Choroid plexus epithelial cell (primary cell): ENCODE data around the gene LDB2.
A peak's percentile ranks its signal among the peaks of the same experiment; 100 is the strongest.
"Not testable (repeated sequence)": the region's sequence is repeated elsewhere in the genome, so short reads cannot be mapped to it uniquely, and the experiment has no call there.

ENCODE experiments used
- DNase-seq: peaks from one replicate; pipeline ENCODE4 v3.0.0-alpha.2; 2010; ENCODE audit warnings: low read depth
- H3K4me3 ChIP-seq: 2 replicates; pipeline ENCODE4 v1.5.1; 2011; ENCODE audit warnings: low read depth, mild to moderate bottlenecking, control low read depth, low read length, moderate library complexity
- TF ChIP-seq, protein P1 (sequence below): conservative IDR thresholded peaks from 2 replicates; pipeline ENCODE4 v1.5.1; 2011; ENCODE audit warnings: low read depth, mild to moderate bottlenecking, control low read depth, inconsistent platforms, low read length, moderate library complexity

Gene LDB2

DNA sequence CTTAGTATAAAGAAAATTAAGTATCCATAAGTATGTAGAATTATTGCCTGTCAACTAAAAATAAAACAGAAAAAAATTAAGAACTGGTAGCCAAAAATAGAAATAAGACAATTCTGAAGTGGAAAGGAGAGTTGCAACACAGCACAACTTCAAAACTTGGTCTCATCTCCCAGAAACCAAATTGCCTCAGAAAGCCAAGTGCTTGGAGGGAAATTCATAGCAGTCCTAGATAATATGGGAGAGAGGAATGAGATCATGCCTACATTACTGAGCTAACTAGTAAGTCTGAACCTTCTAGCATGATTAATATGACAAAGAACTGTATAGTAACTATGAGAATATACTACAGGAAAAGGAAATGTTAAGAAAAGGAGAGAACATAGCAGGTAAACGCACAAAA is 256.5 kb downstream of the LDB2 start:
- peak; percentile 39 for DNase-seq
- H3K4me3 ChIP-seq = no peak overlapping the region
- TF ChIP-seq, protein P1, sequence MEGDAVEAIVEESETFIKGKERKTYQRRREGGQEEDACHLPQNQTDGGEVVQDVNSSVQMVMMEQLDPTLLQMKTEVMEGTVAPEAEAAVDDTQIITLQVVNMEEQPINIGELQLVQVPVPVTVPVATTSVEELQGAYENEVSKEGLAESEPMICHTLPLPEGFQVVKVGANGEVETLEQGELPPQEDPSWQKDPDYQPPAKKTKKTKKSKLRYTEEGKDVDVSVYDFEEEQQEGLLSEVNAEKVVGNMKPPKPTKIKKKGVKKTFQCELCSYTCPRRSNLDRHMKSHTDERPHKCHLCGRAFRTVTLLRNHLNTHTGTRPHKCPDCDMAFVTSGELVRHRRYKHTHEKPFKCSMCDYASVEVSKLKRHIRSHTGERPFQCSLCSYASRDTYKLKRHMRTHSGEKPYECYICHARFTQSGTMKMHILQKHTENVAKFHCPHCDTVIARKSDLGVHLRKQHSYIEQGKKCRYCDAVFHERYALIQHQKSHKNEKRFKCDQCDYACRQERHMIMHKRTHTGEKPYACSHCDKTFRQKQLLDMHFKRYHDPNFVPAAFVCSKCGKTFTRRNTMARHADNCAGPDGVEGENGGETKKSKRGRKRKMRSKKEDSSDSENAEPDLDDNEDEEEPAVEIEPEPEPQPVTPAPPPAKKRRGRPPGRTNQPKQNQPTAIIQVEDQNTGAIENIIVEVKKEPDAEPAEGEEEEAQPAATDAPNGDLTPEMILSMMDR = no peak

DNA sequence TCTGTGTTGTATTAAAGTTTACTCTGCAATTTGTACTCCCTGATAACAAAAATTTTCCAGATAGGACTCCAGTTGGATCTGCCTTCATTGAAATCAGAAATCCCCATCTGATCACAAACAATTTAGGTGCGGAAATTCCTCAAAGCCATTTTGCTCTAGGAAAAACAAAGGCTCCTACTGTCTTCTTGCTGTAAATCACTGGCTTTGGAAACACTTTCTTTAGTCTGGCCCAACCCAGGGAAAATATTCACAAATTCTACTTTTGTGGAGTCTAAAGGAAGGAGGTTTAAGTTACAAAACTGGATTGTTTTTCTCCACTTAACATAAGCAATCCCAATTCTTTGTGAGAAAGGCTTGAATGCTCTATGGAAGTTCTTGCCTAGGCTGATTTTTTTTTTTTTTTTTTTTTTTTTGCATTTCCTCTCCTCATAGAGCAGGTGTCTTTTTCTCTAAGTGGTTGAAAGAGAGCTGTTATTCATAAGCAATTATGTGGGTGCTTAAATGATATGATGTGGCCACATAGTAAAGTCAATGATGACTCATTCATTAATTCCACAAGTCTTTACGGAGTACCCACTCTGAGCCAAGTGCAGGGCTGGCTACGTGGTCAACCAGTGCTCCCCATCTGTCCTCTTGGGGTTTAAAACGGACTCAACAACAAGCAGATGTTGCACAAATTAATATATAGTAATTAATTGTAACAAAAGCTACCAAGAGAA is 261.4 kb downstream of the LDB2 start:
- H3K4me3 ChIP-seq = no peak overlapping the region
- no peak for DNase-seq
- TF ChIP-seq, protein P1 = no peak

DNA sequence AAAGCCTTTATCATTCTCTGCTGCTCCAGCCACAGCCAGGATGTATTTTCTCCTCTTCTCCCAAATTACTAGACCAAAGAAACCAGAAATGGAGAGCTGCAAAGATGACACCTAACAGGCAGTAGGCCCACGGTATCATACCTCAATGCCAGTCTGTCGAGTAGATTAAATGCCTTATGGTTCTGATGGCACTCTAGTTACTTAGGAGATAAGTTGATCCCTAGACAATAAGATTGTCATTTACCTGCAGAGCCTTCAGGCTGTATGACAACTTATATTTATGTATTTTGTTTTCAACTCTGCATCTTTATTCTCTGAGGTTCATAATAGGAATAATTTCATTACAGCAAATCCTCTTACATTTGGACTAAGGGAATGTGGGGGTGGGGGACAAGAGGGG is 262.1 kb downstream of the LDB2 start:
- H3K4me3 ChIP-seq = no peak overlapping the region
- TF ChIP-seq, protein P1 = no peak
- no peak for DNase-seq

DNA sequence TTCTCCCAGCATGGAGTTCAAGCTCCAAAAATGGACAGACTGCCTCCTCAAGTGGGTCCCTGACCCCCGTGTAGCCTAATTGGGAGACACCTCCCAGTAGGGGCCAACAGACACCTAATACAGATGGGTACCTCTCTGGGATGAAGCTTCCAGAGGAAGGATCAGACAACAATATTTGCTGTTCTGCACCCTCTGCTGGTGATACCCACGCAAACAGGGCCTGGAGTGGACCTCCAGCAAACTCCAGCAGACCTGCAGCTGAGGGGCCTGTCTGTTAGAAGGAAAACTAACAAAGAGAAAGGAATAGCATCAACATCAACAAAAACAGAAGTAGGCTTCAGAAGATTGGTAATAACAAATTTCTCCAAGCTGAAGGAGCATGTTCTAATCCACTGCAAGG is 269.2 kb downstream of the LDB2 start:
- peak; percentile 16 for DNase-seq
- not testable (repeated sequence) for H3K4me3 ChIP-seq
- TF ChIP-seq, protein P1 = peak; percentile 33

DNA sequence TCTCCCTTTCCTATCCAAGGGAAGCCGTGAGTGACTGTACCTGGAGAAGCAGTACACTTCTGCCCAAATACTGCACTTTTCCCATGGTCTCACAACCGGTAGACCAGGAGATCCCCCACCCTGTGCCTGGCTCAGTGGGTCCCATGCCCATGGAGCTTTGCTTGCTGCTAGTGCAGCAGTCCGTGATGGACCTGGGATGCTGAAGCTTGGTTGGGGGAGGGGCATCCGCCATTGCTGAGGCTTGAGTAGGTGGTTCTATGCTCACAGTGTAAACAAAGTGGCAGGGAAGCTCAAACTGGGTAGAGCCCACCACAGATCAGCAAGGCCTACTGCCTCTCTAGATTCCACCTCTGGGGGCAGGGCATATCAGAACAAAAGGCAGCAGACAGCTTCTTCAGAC is 269.6 kb downstream of the LDB2 start:
- not testable (repeated sequence) for H3K4me3 ChIP-seq, DNase-seq

DNA sequence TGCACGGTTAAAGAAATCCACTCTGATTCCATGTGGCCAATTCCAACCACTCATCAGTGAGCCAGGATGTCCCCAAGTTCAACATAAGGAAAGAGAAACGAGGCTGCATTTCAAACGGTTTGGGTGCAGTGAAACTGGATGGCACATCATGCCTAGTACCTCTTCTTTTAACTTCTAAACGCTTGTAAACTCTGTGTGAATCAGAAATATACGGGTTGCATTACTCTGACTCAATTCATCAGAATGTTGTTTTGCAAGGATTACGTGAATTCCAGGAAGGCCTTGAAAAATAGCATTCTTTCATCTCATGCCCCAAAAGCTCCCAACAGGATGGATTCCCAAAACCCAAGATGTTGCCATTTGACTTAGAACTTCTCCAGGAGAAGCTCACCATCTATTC is 270.4 kb downstream of the LDB2 start:
- peak; percentile 92 for DNase-seq
- H3K4me3 ChIP-seq = no peak overlapping the region
- TF ChIP-seq, protein P1 = no peak

DNA sequence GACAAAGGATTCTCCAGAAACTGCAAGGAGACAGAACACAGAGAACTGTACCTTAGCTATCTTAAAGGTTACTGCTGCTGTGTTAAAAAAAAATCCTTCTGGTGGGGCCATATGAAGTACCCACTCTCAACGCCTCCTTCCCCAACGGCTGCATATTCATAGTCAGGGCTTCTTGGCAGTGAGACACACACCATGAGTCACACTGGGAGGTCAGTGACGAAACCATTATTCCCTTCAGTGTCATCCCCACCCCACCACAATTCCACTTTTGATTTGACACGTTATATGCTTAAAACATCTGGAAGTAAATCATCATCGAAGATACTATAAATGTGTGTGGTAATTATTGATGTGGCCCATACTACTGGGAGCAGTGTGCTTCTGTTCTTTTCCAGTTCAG is 271.5 kb downstream of the LDB2 start:
- peak; percentile 96 for DNase-seq
- TF ChIP-seq, protein P1 = no peak
- no peak overlapping the region for H3K4me3 ChIP-seq
